ENCODE results near the gene KCND3. TPM values are rescaled to one million over a fixed set of nuclear protein-coding genes. Genes with fewer than 3 reads are reported as not detected.

Gene KCND3
- not detected for total RNA-seq
- total RNA-seq (2013) = 0.04 TPM
- total RNA-seq = 0 to 1.3 (median 0.04) reads per million in 29 experiments

DNA sequence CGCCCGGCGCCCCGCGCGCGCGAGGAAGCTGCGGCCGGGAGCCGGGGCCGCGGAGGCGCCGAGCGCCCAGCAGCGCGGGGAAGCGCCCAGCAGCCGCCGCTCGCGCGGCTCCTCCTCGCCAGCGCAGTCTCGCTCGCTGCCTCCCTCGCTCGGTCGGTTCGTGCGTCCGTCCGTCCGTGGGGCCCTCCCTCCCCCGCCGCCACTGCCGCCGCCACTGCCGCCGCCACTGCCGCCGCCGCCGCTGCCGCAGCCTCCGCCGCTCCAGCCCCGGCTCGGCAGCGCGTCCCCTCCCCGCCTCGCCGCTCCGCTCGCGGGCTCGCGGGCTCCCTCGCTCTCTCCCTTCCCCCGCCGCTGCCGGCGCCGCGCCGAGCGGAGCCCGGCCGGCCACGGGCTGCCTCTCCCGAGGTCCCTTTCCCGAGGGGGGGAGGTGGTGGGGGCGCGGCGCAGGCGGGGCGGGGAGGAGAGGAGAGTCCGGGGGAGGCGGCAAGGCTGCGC is at the start of gene KCND3:
KCND3 (minus strand) TSS at position 138 of the 495 bp plus-strand sequence.
- no peaks in the 10 kb centered on the region for H3K9me3 Mint-ChIP-seq
- ChIA-PET POLR2A (no interaction called here), CTCF (no interaction called here)
- ATAC-seq (replicated peaks in 1 of 4) (peak in 2 of 4 experiments; percentile 26 to 28), DNase-seq (peak in 1 of 35 experiments; percentile 1)
- peaks cover 25 to 67% of the 10 kb centered on the region in 2 experiments for H3K27me3 ChIP-seq (replicated peaks in 1 of 2; ENCODE audit: control insufficient read depth in 2 of 2, extremely low read depth in 1 of 2, insufficient read depth in 2 of 2, low read length in 1 of 2)
- peak within 1 kb of the TSS in 1 of 2 donors; percentile 51 for H3K4me3 ChIP-seq (ENCODE audit: control insufficient read depth in 1 of 2, extremely low read depth in 1 of 2, low read length in 1 of 2)
- peaks cover 0 to 15% of the 10 kb centered on the region in 2 experiments for H3K4me1 ChIP-seq (ENCODE audit: control insufficient read depth in 1 of 2, extremely low read depth in 1 of 2, insufficient read depth in 2 of 2, low read length in 2 of 2)
- H3K27ac Mint-ChIP-seq = no peak within 1 kb of the TSS
- WGBS (ENCODE audit: insufficient coverage) = under 1% methylated on average over 49 of the region's 83 CpGs
- no peak within 1 kb of the TSS for H3K27ac ChIP-seq (ENCODE audit: low read length)
- no peaks in the 10 kb centered on the region for H3K9me3 ChIP-seq
- H3K36me3 ChIP-seq (ENCODE audit: control insufficient read depth in 2 of 2, extremely low read depth in 1 of 2, insufficient read depth in 1 of 2, low read length in 1 of 2) = no peaks in the 10 kb centered on the region
- peak within 1 kb of the TSS; percentile 53 to 64 (median 54) for H3K4me3 Mint-ChIP-seq
- H3K27me3 Mint-ChIP-seq = peaks cover 52 to 84% of the 10 kb centered on the region in 2 donors
- H3K4me1 Mint-ChIP-seq = peaks cover 7 to 22% (median 20%) of the 10 kb centered on the region in 3 donors
- H3K36me3 Mint-ChIP-seq = no peaks in the 10 kb centered on the region

DNA sequence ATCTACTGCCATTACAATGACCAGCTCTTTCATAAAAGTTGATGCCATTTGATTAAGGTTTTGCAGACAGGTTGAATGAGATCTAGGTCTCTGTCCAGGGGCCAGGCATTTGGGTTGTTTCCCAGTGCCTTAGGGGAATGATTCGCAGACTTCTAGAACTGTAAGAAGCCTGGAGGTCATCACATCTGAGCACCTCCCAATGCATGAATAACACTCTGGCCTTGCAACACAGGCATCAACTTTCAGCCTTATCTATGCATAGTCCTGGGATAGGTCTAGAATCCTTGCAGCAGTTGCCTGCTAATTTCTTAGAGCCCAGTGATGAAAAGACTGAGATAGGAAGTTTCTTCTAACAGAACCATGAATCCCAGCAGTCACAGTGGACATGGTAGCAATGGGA is 44.8 kb upstream of the KCND3 start:
- CTCF ChIA-PET = no interaction called here
- no CpG with 5 or more reads among the region's 1 CpG for WGBS (ENCODE audit: insufficient coverage)
- ATAC-seq (replicated peaks in 1 of 4) = no peak

DNA sequence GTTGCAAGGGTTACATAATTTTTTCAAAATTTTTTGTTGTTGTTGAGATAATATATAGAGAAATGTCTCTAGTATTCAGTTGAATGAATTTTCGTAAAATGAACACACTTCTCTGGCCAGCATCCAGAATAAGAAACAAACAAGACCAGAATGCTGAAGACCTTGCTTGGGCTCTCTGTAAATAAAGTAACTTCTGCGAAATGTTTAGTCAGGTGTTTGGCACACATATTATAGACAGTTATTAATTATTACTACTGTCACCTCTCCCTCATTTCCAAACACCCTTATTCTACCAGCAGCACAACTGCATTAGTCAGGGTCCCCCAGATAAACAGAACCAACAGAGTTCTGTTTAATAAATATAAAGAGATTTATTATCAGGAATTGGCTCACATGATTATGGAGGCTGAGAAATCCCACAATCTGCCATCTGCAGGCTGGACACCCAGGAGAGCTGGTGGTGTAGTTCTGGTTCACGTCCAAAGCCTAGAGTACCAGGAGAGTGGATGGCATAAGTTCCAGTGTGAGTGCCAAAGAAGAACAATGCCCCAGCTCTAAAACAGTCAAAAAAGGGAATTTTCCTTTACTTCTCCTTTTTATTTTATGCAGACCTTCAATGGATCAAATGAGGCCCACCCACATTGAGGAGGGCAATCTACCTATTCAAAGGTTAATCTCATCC is 44.1 kb upstream of the KCND3 start:
- no CpG with 5 or more reads among the region's 3 CpGs for WGBS (ENCODE audit: insufficient coverage)
- H3K4me1 ChIP-seq (ENCODE audit: control insufficient read depth in 1 of 2, extremely low read depth in 1 of 2, insufficient read depth in 2 of 2, low read length in 2 of 2) = no peaks in the 10 kb centered on the region
- Mint-ChIP-seq H3K4me3 (no peak overlapping the region), H3K27ac (no peak overlapping the region), H3K4me1 (no peaks in the 10 kb centered on the region), H3K36me3 (no peaks in the 10 kb centered on the region), H3K27me3 (peaks cover 12 to 21% of the 10 kb centered on the region in 2 donors), H3K9me3 (no peaks in the 10 kb centered on the region)
- H3K9me3 ChIP-seq = no peaks in the 10 kb centered on the region
- H3K27me3 ChIP-seq (replicated peaks in 1 of 2; ENCODE audit: control insufficient read depth in 2 of 2, extremely low read depth in 1 of 2, insufficient read depth in 2 of 2, low read length in 1 of 2) = peaks cover 0 to 9% of the 10 kb centered on the region in 2 experiments
- no peak overlapping the region for H3K4me3 ChIP-seq (ENCODE audit: control insufficient read depth in 1 of 2, extremely low read depth in 1 of 2, low read length in 1 of 2)
- H3K27ac ChIP-seq (ENCODE audit: low read length) = no peak overlapping the region
- no peaks in the 10 kb centered on the region for H3K36me3 ChIP-seq (ENCODE audit: control insufficient read depth in 2 of 2, extremely low read depth in 1 of 2, insufficient read depth in 1 of 2, low read length in 1 of 2)
- ATAC-seq (replicated peaks in 1 of 4) = no peak
- ChIA-PET POLR2A (no interaction called here), CTCF (no interaction called here)
- DNase-seq = no peak

More for the DNA sequence above, 44.8 kb upstream of the KCND3 start:
- no peaks in the 10 kb centered on the region for H3K4me1 ChIP-seq (ENCODE audit: control insufficient read depth in 1 of 2, extremely low read depth in 1 of 2, insufficient read depth in 2 of 2, low read length in 2 of 2)
- H3K27ac ChIP-seq (ENCODE audit: low read length) = no peak overlapping the region
- H3K9me3 Mint-ChIP-seq = no peaks in the 10 kb centered on the region
- H3K27me3 Mint-ChIP-seq = peaks cover 10 to 17% of the 10 kb centered on the region in 2 donors
- H3K4me3 Mint-ChIP-seq = no peak overlapping the region
- no peaks in the 10 kb centered on the region for H3K36me3 Mint-ChIP-seq
- H3K36me3 ChIP-seq (ENCODE audit: control insufficient read depth in 2 of 2, extremely low read depth in 1 of 2, insufficient read depth in 1 of 2, low read length in 1 of 2) = no peaks in the 10 kb centered on the region
- H3K9me3 ChIP-seq = no peaks in the 10 kb centered on the region
- DNase-seq = no peak
- POLR2A ChIA-PET = no interaction called here
- H3K27ac Mint-ChIP-seq = no peak overlapping the region
- H3K4me3 ChIP-seq (ENCODE audit: control insufficient read depth in 1 of 2, extremely low read depth in 1 of 2, low read length in 1 of 2) = no peak overlapping the region
- H3K4me1 Mint-ChIP-seq = no peaks in the 10 kb centered on the region
- peaks cover 0 to 3% of the 10 kb centered on the region in 2 experiments for H3K27me3 ChIP-seq (replicated peaks in 1 of 2; ENCODE audit: control insufficient read depth in 2 of 2, extremely low read depth in 1 of 2, insufficient read depth in 2 of 2, low read length in 1 of 2)

DNA sequence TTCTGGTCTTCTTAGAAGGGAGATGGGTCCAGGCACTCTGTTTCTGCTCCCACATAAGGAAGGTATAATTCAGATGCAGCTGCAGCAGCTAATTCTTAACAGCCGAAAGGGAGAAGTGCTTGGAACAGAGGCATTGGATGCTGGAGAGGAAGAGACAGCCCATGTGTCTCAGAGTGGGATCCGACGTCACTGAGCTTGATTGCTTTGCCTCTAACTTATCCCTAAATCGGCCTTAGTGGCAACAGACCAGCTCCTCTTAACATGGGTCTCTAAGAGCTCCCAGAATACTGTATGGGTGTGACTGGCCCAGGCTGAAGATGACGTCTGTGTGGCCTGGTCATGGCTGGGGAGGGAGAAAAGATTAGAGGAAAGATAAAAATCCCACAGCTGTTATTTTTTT is 40.7 kb upstream of the KCND3 start:
- H3K27me3 ChIP-seq (replicated peaks in 1 of 2; ENCODE audit: control insufficient read depth in 2 of 2, extremely low read depth in 1 of 2, insufficient read depth in 2 of 2, low read length in 1 of 2) = peaks cover 5 to 19% of the 10 kb centered on the region in 2 experiments
- no peaks in the 10 kb centered on the region for H3K4me1 ChIP-seq (ENCODE audit: control insufficient read depth in 1 of 2, extremely low read depth in 1 of 2, insufficient read depth in 2 of 2, low read length in 2 of 2)
- no peak for DNase-seq
- H3K36me3 ChIP-seq (ENCODE audit: control insufficient read depth in 2 of 2, extremely low read depth in 1 of 2, insufficient read depth in 1 of 2, low read length in 1 of 2) = no peaks in the 10 kb centered on the region
- no peak overlapping the region for H3K4me3 Mint-ChIP-seq
- H3K9me3 Mint-ChIP-seq = no peaks in the 10 kb centered on the region
- H3K27me3 Mint-ChIP-seq = peaks cover 8 to 29% of the 10 kb centered on the region in 2 donors
- CTCF ChIA-PET = no interaction called here
- H3K36me3 Mint-ChIP-seq = no peaks in the 10 kb centered on the region
- 100% methylated on average over 1 of the region's 5 CpGs for WGBS (ENCODE audit: insufficient coverage)
- POLR2A ChIA-PET = no interaction called here
- H3K9me3 ChIP-seq = no peaks in the 10 kb centered on the region
- ATAC-seq (replicated peaks in 1 of 4) = no peak
- H3K27ac ChIP-seq (ENCODE audit: low read length) = no peak overlapping the region
- no peaks in the 10 kb centered on the region for H3K4me1 Mint-ChIP-seq
- no peak overlapping the region for H3K27ac Mint-ChIP-seq
- no peak overlapping the region for H3K4me3 ChIP-seq (ENCODE audit: control insufficient read depth in 1 of 2, extremely low read depth in 1 of 2, low read length in 1 of 2)

DNA sequence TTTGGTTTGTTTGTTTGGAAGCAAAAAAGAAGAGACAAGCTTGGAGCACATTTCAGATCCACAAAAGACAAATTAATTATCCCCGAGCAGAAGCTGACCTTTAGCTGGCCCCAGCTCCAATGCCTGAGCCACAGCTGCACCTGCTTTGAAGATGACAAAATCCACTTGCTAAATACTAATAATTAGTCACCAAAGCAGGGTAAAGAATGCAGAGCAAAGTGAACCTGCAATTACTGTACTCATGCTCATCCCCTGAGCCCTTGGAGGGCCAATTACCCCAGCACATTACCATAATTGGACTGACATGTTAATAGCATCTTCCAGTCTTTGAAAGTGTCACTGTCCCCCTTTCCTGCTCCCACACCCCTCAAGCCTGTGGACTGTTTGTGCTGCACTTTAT is 38.2 kb upstream of the KCND3 start:
- WGBS (ENCODE audit: insufficient coverage) = 67% methylated on average over 1 of the region's 1 CpG
- H3K27me3 Mint-ChIP-seq = peaks cover 17 to 29% of the 10 kb centered on the region in 2 donors
- H3K36me3 Mint-ChIP-seq = no peaks in the 10 kb centered on the region
- POLR2A ChIA-PET = no interaction called here
- no peak overlapping the region for H3K4me3 ChIP-seq (ENCODE audit: control insufficient read depth in 1 of 2, extremely low read depth in 1 of 2, low read length in 1 of 2)
- no peak overlapping the region for H3K27ac ChIP-seq (ENCODE audit: low read length)
- ATAC-seq (replicated peaks in 1 of 4) (no peak), DNase-seq (no peak)
- CTCF ChIA-PET = no interaction called here
- H3K4me3 Mint-ChIP-seq = no peak overlapping the region
- no peaks in the 10 kb centered on the region for H3K9me3 Mint-ChIP-seq
- H3K36me3 ChIP-seq (ENCODE audit: control insufficient read depth in 2 of 2, extremely low read depth in 1 of 2, insufficient read depth in 1 of 2, low read length in 1 of 2) = no peaks in the 10 kb centered on the region
- peaks cover 6 to 19% of the 10 kb centered on the region in 2 experiments for H3K27me3 ChIP-seq (replicated peaks in 1 of 2; ENCODE audit: control insufficient read depth in 2 of 2, extremely low read depth in 1 of 2, insufficient read depth in 2 of 2, low read length in 1 of 2)
- H3K9me3 ChIP-seq = no peaks in the 10 kb centered on the region
- no peaks in the 10 kb centered on the region for H3K4me1 Mint-ChIP-seq
- H3K4me1 ChIP-seq (ENCODE audit: control insufficient read depth in 1 of 2, extremely low read depth in 1 of 2, insufficient read depth in 2 of 2, low read length in 2 of 2) = no peaks in the 10 kb centered on the region
- H3K27ac Mint-ChIP-seq = no peak overlapping the region

DNA sequence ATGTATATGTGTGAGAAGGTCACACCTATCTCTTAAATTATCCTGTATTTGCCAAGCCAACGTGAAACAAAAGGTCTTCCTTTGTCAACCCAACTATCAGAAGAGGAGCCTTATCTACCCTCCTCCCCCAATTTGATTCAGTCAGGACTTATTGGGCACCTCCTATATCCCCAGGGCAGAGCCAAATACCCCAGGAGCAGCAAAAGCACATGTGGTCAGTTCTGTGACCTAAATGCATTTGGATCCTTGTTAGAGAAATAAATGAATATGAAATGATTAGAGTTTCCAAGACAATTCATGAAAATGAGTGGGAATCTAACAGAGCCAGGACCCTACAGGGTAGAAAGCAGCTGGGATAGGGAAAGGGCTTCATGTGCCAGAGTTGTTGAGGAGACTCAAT is 37.0 kb upstream of the KCND3 start:
- ChIA-PET CTCF (no interaction called here), POLR2A (no interaction called here)
- H3K27ac ChIP-seq (ENCODE audit: low read length) = no peak overlapping the region
- Mint-ChIP-seq H3K27me3 (peaks cover 17 to 33% of the 10 kb centered on the region in 2 donors), H3K4me3 (no peak overlapping the region), H3K27ac (no peak overlapping the region), H3K36me3 (no peaks in the 10 kb centered on the region), H3K9me3 (no peaks in the 10 kb centered on the region), H3K4me1 (no peaks in the 10 kb centered on the region)
- no CpG with 5 or more reads among the region's 1 CpG for WGBS (ENCODE audit: insufficient coverage)
- ATAC-seq (replicated peaks in 1 of 4) (no peak), DNase-seq (no peak)
- H3K4me3 ChIP-seq (ENCODE audit: control insufficient read depth in 1 of 2, extremely low read depth in 1 of 2, low read length in 1 of 2) = no peak overlapping the region
- H3K4me1 ChIP-seq (ENCODE audit: control insufficient read depth in 1 of 2, extremely low read depth in 1 of 2, insufficient read depth in 2 of 2, low read length in 2 of 2) = no peaks in the 10 kb centered on the region
- peaks cover 6 to 19% of the 10 kb centered on the region in 2 experiments for H3K27me3 ChIP-seq (replicated peaks in 1 of 2; ENCODE audit: control insufficient read depth in 2 of 2, extremely low read depth in 1 of 2, insufficient read depth in 2 of 2, low read length in 1 of 2)
- no peaks in the 10 kb centered on the region for H3K9me3 ChIP-seq
- H3K36me3 ChIP-seq (ENCODE audit: control insufficient read depth in 2 of 2, extremely low read depth in 1 of 2, insufficient read depth in 1 of 2, low read length in 1 of 2) = no peaks in the 10 kb centered on the region

All from T-cell (primary cell).